HT-29 (cell line): ENCODE data around the gene SPEF2. TPM values are rescaled to one million over a fixed set of nuclear protein-coding genes. Genes with fewer than 3 reads are reported as not detected.
"Not testable (repeated sequence)": the region's sequence is repeated elsewhere in the genome, so short reads cannot be mapped to it uniquely, and the experiment has no call there.

Source experiments
- DNase-seq: peaks from one replicate; pipeline ENCODE4 v3.0.0-alpha.2; 2015; ENCODE audit warnings: low spot score
- small RNA-seq: library from RNA; depleted of rRNA; stranded (forward); fragments of <200 nt; gene quantifications from one replicate; pipeline ENCODE3, GENCODE V24; 2014
- total RNA-seq: library from RNA; depleted of rRNA; stranded (reverse); fragments of >200 nt; shearing (Covaris generic); gene quantifications from 2 replicates; pipeline ENCODE4 v1.2.3, GENCODE V29; 2014; rRNA removed

SPEF2 gene
- total RNA-seq, 1 experiment from 2014 or later, result 4.3 TPM

GRCh38 chr5:35853631-35854030 is 236.0 kb downstream of the SPEF2 start:
- DNase-seq, result no peak

GRCh38 chr5:35854248-35854647 is 236.6 kb downstream of the SPEF2 start:
- no peak for DNase-seq

DNA sequence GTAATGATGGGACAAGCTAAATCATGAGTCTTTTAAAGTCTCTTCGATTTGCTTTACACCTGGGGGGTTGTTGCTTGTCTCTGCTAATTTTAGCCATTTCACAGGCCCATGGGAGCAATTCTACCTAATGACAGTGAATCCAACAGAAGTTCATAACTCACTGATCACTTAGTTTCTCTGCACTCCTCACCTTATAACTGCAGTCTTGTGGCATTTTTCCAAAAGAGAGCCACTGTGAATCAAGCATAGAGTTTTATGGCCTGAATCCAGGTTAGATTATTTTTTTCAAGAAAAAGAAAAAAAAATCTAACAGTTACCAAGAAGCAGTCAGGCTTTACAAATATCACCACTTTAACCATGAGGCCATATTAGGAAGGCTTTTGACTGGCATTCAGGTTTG is 237.5 kb downstream of the SPEF2 start:
- DNase-seq, result no peak

DNA sequence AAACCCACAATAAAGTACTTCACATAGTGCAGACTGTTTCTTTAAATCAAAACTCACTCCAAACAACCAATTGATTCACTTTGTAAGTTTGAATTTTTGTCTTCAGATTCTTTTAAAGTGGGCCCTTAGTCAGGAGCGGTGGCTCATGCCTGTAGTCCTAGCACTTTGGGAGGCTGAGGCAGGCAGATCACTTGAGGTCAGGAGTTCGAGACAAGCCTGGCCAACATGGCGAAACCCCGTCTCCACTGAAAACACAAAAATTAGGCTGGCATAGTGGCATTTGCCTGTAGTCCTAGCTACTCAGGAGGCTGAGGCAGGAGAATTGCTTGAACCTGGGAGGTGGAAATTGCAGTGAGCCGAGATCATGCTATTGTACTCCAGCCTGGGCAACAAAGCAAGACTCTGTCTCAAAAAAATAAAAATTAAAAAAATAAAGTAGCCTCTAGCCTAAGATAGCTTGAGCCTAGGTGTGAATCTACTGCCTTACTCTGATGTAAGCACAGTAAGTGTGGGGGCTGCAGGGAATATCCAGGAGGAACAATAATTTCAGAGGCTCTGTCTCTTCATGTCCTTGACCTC is 238.6 kb downstream of the SPEF2 start:
- DNase-seq, result not testable (repeated sequence)

GRCh38 chr5:35856765-35857351 is 239.2 kb downstream of the SPEF2 start, which contains the start of gene IL7R:
Gene IL7R, plus strand, starts transcription at chr5:35856891. Its CDS starts 87 bp downstream, at chr5:35856978.
- no peak for DNase-seq

- no peak for DNase-seq
Observed at GRCh38 chr5:35857606-35858205, 240.0 kb downstream of the SPEF2 start.

GRCh38 chr5:35859101-35859661 is 241.5 kb downstream of the SPEF2 start:
- peak; percentile 16 for DNase-seq

GRCh38 chr5:35860686-35861085 is 243.0 kb downstream of the SPEF2 start:
- DNase-seq, result no peak

- no peak for DNase-seq
Observed at GRCh38 chr5:35861718-35862117, 244.1 kb downstream of the SPEF2 start.

- no peak for DNase-seq
Observed at GRCh38 chr5:35862126-35862525, 244.5 kb downstream of the SPEF2 start.

DNA sequence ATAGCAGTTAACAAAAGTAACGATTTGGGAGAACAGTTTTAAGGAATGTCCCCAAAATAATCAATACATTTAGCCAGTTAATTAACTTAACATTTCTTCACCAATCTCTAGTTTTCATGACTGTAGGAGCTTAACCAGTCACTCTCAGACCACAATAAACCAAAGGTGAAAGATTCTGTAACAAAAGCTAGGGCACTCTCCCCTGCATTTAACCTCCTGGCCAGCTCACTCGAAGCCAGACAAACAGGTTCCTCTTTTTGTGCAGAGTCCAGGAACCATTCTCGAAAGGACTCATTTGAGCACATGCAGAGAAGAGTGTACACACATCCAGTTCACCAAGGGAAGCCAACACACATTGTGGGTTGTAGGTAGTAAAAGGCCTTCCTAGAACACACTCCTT is 245.5 kb downstream of the SPEF2 start:
- DNase-seq, result peak; percentile 38

Small RNA genes lying within 50 kb of the gene (small RNA-seq; reads per million reads assigned to genes)
- not detected for gene RNU7-130P

Other genes with a start within 250 kb of the SPEF2 start
- gene IL7R, start 239.0 kb downstream of the SPEF2 start, total RNA-seq, result not detected in 2 replicates